HepG2 (cell line): Measurements from ENCODE around the gene CD72. TPM values are rescaled to one million over a fixed set of nuclear protein-coding genes. Genes with fewer than 3 reads are reported as not detected.

Source experiments
- CBX2 ChIP-seq, 2 experiments: fragments of 200-600 bp in 1 of 2; sonication (generic); formaldehyde crosslinking in 1 of 2; IDR thresholded peaks; 2 replicates each; pipeline versions ENCODE4 v1.7.0 to v1.8.1; 2018 to 2022; ENCODE audit warnings: low read depth in 2 of 2, low read length in 1 of 2, mild to moderate bottlenecking in 1 of 2, missing genetic modification reagents in 1 of 2
- CENPX ChIP-seq: sonication (generic); formaldehyde crosslinking; IDR thresholded peaks from 2 replicates; pipeline ENCODE4 v1.9.0; 2021; ENCODE audit warnings: mild to moderate bottlenecking, missing genetic modification reagents, moderate library complexity
- CREB1 ChIP-seq, 2 experiments: fragments of 450-650 bp in 1 of 2; IDR thresholded peaks; 2 replicates each; pipeline ENCODE4 v1.6.1; 2016 to 2017; ENCODE audit warnings: control low read depth in 1 of 2, mild to moderate bottlenecking in 1 of 2, missing compliant biosample characterization in 1 of 2, missing genetic modification characterization in 1 of 2
- ESRRA ChIP-seq: sonication (generic); formaldehyde crosslinking; IDR thresholded peaks from 2 replicates; pipeline ENCODE4 v1.5.1; 2020; ENCODE audit warnings: mild to moderate bottlenecking, low read depth, missing genetic modification reagents
- JDP2 ChIP-seq: sonication (generic); formaldehyde crosslinking; IDR thresholded peaks from 2 replicates; pipeline ENCODE4 v1.8.1; 2022; ENCODE audit warnings: missing genetic modification reagents, borderline replicate concordance
- KDM1A ChIP-seq: IDR thresholded peaks from 2 replicates; pipeline ENCODE4 v1.6.1; 2016; ENCODE audit warnings: missing compliant biosample characterization
- KDM5B ChIP-seq: sonication (generic); formaldehyde crosslinking; IDR thresholded peaks from 2 replicates; pipeline ENCODE4 v1.4.0; 2020; ENCODE audit warnings: missing genetic modification reagents, mild to moderate bottlenecking, borderline replicate concordance
- RCOR2 ChIP-seq: IDR thresholded peaks from 2 replicates; pipeline ENCODE4 v1.6.1; 2016; ENCODE audit warnings: missing biosample characterization, missing genetic modification reagents
- SAFB2 ChIP-seq: sonication (generic); formaldehyde crosslinking; IDR thresholded peaks from 2 replicates; pipeline ENCODE4 v1.5.1; 2020; ENCODE audit warnings: missing genetic modification reagents, low read depth, mild to moderate bottlenecking, borderline replicate concordance
- SIX1 ChIP-seq: sonication (generic); formaldehyde crosslinking; IDR thresholded peaks from 2 replicates; pipeline ENCODE4 v1.4.0; 2020; ENCODE audit warnings: missing genetic modification reagents, borderline replicate concordance
- SMAD3 ChIP-seq: sonication (generic); formaldehyde crosslinking; IDR thresholded peaks from 2 replicates; pipeline ENCODE4 v1.4.0; 2020; ENCODE audit warnings: missing genetic modification reagents
- TBX2 ChIP-seq: sonication (generic); formaldehyde crosslinking; IDR thresholded peaks from 2 replicates; pipeline ENCODE4 v1.5.0; 2020; ENCODE audit warnings: missing genetic modification reagents, mild to moderate bottlenecking, borderline replicate concordance
- TCF7 ChIP-seq: sonication (generic); IDR thresholded peaks from 2 replicates; pipeline ENCODE4 v1.6.1; 2016; ENCODE audit warnings: antibody characterized with exemption, low read depth
- TOPORS ChIP-seq: sonication (generic); formaldehyde crosslinking; IDR thresholded peaks from 2 replicates; pipeline ENCODE4 v1.8.0; 2023; ENCODE audit warnings: mild to moderate bottlenecking, missing genetic modification reagents
- ZBTB20 ChIP-seq: sonication (generic); formaldehyde crosslinking; IDR thresholded peaks from 2 replicates; pipeline ENCODE4 v1.8.1; 2023; ENCODE audit warnings: missing genetic modification reagents, low read depth, mild to moderate bottlenecking, borderline replicate concordance
- ZBTB7B ChIP-seq: sonication (generic); formaldehyde crosslinking; IDR thresholded peaks from 2 replicates; pipeline ENCODE4 v1.4.0; 2020; ENCODE audit warnings: missing genetic modification reagents
- ZFX ChIP-seq: sonication (generic); formaldehyde crosslinking; IDR thresholded peaks from 2 replicates; pipeline ENCODE4 v1.4.0; 2020; ENCODE audit warnings: mild to moderate bottlenecking, low read depth, missing genetic modification reagents, moderate library complexity
- ZNF296 ChIP-seq: sonication (generic); formaldehyde crosslinking; conservative IDR thresholded peaks from 2 replicates; pipeline ENCODE4 v1.5.0; 2020; ENCODE audit warnings: mild to moderate bottlenecking, missing genetic modification reagents
- ZNF44 ChIP-seq: sonication (generic); formaldehyde crosslinking; IDR thresholded peaks from 2 replicates; pipeline ENCODE4 v1.5.1; 2020; ENCODE audit warnings: mild to moderate bottlenecking, missing genetic modification reagents
- ZNF510 ChIP-seq: sonication (generic); formaldehyde crosslinking; IDR thresholded peaks from 2 replicates; pipeline ENCODE4 v1.4.0; 2020; ENCODE audit warnings: low read depth, mild to moderate bottlenecking, missing genetic modification reagents
- ZNF678 ChIP-seq: sonication (generic); formaldehyde crosslinking; IDR thresholded peaks from 2 replicates; pipeline ENCODE4 v1.4.0; 2020; ENCODE audit warnings: mild to moderate bottlenecking, missing genetic modification reagents
- ZNF75D ChIP-seq: sonication (generic); formaldehyde crosslinking; IDR thresholded peaks from 2 replicates; pipeline ENCODE4 v1.8.1; 2023; ENCODE audit warnings: missing genetic modification reagents, mild to moderate bottlenecking, borderline replicate concordance
- polyA plus RNA-seq, 8 experiments: library from polyadenylated mRNA; depleted of rRNA in 3 of 8; stranded (reverse) in 7 of 8; unstranded in 1 of 8; fragments of >200 nt; fragmentation: Illumina TruSeq in 4 of 8; extraction: Trizol in 4 of 8; gene quantifications; 2 replicates each; pipeline versions ENCODE4 v1.2.1 to v1.2.3, GENCODE V29; 2011 to 2016; ENCODE audit warnings: low read depth in 4 of 8, missing spikeins in 1 of 8, mixed read lengths in 1 of 8; ENCODE audit not compliant: insufficient read depth in 1 of 8
- total RNA-seq, 5 experiments: library from RNA; depleted of rRNA; stranded (reverse); fragments of >200 nt; fragmentation: Illumina TruSeq; extraction: Trizol; gene quantifications; 2 replicates each; pipeline ENCODE4 v1.2.3, GENCODE V29; 2016; ENCODE audit warnings: low read depth in 1 of 5
- TF ChIP-seq, protein P1 (sequence below): sonication (generic); formaldehyde crosslinking; IDR thresholded peaks from 2 replicates; pipeline ENCODE4 v1.4.0; 2020; ENCODE audit warnings: missing genetic modification reagents, mild to moderate bottlenecking, borderline replicate concordance
- TF ChIP-seq, protein P2 (sequence below): sonication (generic); formaldehyde crosslinking; IDR thresholded peaks from 2 replicates; pipeline ENCODE4 v1.5.1; 2020; ENCODE audit warnings: missing genetic modification reagents, mild to moderate bottlenecking, borderline replicate concordance
- TF ChIP-seq, protein P3 (sequence below): sonication (generic); formaldehyde crosslinking; IDR thresholded peaks from 2 replicates; pipeline ENCODE4 v1.8.0; 2022; ENCODE audit warnings: missing genetic modification reagents, low read depth, mild to moderate bottlenecking, borderline replicate concordance
- TF ChIP-seq, protein P4 (sequence below): sonication (generic); formaldehyde crosslinking; IDR thresholded peaks from 2 replicates; pipeline ENCODE4 v1.5.0; 2020; ENCODE audit warnings: missing genetic modification reagents

The CD72 gene
- total and polyA plus RNA-seq, 2 of the 13 experiments (the other 11 are each of a cell fraction or from before 2014, with no cell fraction given) = 0.18 to 1.1 TPM

DNA sequence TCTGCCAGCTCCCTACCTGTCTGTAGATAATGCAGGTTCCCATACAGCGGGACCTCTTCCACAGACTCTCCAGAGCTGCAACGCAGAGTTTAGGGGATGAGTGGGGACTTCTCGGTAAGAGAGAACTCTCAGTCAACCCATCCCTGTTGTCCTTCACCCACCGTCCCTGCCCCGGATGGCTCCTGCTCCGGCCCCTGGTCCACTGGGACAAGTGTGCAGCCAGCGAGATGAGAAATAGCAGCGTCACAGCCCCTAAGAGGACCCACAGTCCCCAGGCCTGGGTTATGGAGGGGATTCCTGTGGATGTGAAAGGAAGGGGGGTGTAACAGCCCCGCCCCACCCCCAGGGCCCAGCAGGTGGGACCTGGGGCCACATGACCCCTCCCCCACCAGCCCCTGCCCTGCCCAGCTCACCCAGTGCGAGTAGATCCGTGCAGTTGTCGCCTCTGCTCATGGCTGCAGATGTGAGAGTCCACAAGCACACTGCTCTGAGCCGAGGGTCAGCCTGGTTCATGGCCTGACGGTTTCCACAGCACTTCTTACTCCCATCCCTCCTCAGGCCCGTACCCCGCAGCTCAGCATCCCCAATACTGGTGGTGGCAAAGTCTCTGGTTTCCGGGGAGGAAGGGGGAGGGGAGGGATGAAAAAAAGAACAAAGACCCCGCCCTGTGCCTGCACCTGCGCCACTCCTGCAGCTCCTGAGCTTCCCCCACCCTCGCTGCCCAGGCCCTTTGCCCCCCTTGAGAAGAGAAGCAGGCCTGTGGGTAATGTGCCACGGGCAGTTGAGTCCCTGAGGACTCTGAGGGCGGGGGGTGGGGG, 32.3 kb upstream of the CD72 start, which contains the start of gene SIT1 (continued):
- TF ChIP-seq, protein P1, sequence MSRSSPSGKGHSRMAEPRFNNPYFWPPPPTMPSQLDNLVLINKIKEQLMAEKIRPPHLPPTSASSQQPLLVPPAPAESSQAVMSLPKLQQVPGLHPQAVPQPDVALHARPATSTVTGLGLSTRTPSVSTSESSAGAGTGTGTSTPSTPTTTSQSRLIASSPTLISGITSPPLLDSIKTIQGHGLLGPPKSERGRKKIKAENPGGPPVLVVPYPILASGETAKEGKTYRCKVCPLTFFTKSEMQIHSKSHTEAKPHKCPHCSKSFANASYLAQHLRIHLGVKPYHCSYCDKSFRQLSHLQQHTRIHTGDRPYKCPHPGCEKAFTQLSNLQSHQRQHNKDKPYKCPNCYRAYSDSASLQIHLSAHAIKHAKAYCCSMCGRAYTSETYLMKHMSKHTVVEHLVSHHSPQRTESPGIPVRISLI (CRISPR knock-in tag) = peak; percentile 24; the same call in 1 of the 2 replicates
- peak; percentile 62 for TF ChIP-seq ZFX (CRISPR knock-in tag)
- no peak for TF ChIP-seq ZNF75D (CRISPR knock-in tag)
- no peak for TF ChIP-seq KDM5B (CRISPR knock-in tag)
- TF ChIP-seq ZBTB20 (CRISPR knock-in tag) = no peak
- no peak for TF ChIP-seq ESRRA (CRISPR knock-in tag)
- TF ChIP-seq ZBTB7B = no peak
- peak; percentile 60; the same call in 1 of the 2 replicates for TF ChIP-seq TBX2 (CRISPR knock-in tag)
- TF ChIP-seq CENPX (CRISPR knock-in tag) = no peak
- no peak for TF ChIP-seq ZNF678
- TF ChIP-seq ZNF296 (CRISPR knock-in tag) = no peak
- TF ChIP-seq, protein P2, sequence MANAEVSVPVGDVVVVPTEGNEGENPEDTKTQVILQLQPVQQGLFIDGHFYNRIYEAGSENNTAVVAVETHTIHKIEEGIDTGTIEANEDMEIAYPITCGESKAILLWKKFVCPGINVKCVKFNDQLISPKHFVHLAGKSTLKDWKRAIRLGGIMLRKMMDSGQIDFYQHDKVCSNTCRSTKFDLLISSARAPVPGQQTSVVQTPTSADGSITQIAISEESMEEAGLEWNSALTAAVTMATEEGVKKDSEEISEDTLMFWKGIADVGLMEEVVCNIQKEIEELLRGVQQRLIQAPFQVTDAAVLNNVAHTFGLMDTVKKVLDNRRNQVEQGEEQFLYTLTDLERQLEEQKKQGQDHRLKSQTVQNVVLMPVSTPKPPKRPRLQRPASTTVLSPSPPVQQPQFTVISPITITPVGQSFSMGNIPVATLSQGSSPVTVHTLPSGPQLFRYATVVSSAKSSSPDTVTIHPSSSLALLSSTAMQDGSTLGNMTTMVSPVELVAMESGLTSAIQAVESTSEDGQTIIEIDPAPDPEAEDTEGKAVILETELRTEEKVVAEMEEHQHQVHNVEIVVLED = no peak
- TF ChIP-seq ZNF44 (CRISPR knock-in tag) = no peak
- no peak for TF ChIP-seq SAFB2 (CRISPR knock-in tag)
- TF ChIP-seq, protein P3, sequence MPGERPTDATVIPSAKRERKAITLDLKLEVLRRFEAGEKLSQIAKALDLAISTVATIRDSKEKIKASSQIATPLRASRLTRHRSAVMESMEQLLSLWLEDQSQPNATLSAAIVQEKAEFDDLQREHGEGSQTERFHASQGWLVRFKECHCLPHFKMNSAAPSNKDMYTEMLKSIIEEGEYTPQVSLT (CRISPR knock-in tag) = no peak
- TF ChIP-seq SIX1 = no peak
- TF ChIP-seq ZNF510 (CRISPR knock-in tag) = no peak
- TF ChIP-seq CBX2 (IDR thresholded peaks at IDR 0.05; ENCODE audit: low read depth, low read length) = no peak
- TF ChIP-seq CBX2 (CRISPR knock-in tag; IDR thresholded peaks at IDR 0.05; ENCODE audit: low read depth) = no peak
- TF ChIP-seq RCOR2 (CRISPR knock-in tag) = no peak
- no peak for TF ChIP-seq KDM1A (CRISPR knock-in tag)
- no peak for TF ChIP-seq JDP2 (CRISPR knock-in tag)
- no peak for TF ChIP-seq CREB1 (IDR thresholded peaks at IDR 0.05)
- no peak for TF ChIP-seq CREB1 (CRISPR knock-in tag; IDR thresholded peaks at IDR 0.05)
- 0 out of 2 replicates have a peak, but pooled peaks have one; percentile 12 for TF ChIP-seq TCF7
- 0 out of 2 replicates have a peak, but pooled peaks have one; percentile 45 for TF ChIP-seq TOPORS (CRISPR knock-in tag)
- TF ChIP-seq, protein P4, sequence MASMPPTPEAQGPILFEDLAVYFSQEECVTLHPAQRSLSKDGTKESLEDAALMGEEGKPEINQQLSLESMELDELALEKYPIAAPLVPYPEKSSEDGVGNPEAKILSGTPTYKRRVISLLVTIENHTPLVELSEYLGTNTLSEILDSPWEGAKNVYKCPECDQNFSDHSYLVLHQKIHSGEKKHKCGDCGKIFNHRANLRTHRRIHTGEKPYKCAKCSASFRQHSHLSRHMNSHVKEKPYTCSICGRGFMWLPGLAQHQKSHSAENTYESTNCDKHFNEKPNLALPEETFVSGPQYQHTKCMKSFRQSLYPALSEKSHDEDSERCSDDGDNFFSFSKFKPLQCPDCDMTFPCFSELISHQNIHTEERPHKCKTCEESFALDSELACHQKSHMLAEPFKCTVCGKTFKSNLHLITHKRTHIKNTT (CRISPR knock-in tag) = no peak
- no peak for TF ChIP-seq SMAD3
